ENCODE measurements around the gene MTIF2. TPM values are rescaled to one million over a fixed set of nuclear protein-coding genes. Genes with fewer than 3 reads are reported as not detected.
"Not testable (repeated sequence)": the region's sequence is repeated elsewhere in the genome, so short reads cannot be mapped to it uniquely, and the experiment has no call there.

Gene MTIF2
- total and polyA plus RNA-seq, 2 donors (not counting 3 experiments of a cell fraction or from before 2014, with no cell fraction given): 9.3 to 26.9 TPM

DNA sequence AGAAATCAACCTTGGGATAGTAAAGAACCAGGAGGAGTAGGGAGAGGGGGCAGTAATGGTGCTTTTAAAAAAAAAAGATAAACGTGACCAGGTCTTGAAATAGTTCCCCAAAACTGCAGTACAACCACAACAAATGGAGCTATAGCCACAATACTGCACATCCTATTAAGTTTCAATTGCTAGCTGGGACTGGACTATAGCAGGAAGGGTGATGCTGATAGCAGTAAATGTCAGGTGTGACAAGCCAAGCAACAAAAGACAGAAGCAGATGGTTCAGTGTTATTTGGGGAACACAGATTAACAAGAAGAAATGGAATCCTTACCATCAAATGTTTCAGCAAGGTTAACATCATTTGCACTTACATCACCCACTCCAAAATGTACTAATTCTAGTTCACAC, 26.4 kb downstream of the MTIF2 start:
- no peak overlapping the region for H3K9ac ChIP-seq (replicated peaks; ENCODE audit: extremely low read depth, insufficient read depth, low read length)
- no peaks in the 10 kb centered on the region for H4K20me1 ChIP-seq (replicated peaks; ENCODE audit: control insufficient read depth, extremely low read depth, insufficient read depth, low read length)
- no peak for FAIRE-seq
- H2AFZ ChIP-seq (ENCODE audit: low read depth, low read length): no peak overlapping the region
- no TSS peak for BruUV-seq (replicated peaks)
- dilution Hi-C loops (cut with MboI; ENCODE audit: extremely low pct_ligation_motif_present, low sequenced_read_pairs) (no loop called here), intact Hi-C loops (cut with micrococcal nuclease) (no loop called here)
- H3K79me2 ChIP-seq (ENCODE audit: control insufficient read depth, insufficient read depth, low read length): no peaks in the 10 kb centered on the region
- CTCF ChIA-PET: no interaction called here
- TF ChIP-seq FOS (IDR thresholded peaks at IDR 0.05; ENCODE audit: borderline replicate concordance, insufficient read depth, low read length): no peak
- TF ChIP-seq, protein P1, sequence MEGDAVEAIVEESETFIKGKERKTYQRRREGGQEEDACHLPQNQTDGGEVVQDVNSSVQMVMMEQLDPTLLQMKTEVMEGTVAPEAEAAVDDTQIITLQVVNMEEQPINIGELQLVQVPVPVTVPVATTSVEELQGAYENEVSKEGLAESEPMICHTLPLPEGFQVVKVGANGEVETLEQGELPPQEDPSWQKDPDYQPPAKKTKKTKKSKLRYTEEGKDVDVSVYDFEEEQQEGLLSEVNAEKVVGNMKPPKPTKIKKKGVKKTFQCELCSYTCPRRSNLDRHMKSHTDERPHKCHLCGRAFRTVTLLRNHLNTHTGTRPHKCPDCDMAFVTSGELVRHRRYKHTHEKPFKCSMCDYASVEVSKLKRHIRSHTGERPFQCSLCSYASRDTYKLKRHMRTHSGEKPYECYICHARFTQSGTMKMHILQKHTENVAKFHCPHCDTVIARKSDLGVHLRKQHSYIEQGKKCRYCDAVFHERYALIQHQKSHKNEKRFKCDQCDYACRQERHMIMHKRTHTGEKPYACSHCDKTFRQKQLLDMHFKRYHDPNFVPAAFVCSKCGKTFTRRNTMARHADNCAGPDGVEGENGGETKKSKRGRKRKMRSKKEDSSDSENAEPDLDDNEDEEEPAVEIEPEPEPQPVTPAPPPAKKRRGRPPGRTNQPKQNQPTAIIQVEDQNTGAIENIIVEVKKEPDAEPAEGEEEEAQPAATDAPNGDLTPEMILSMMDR (IDR thresholded peaks at IDR 0.05; ENCODE audit: extremely low read depth in 1 of 2, insufficient read depth in 1 of 2, low read depth in 1 of 2, low read length in 2 of 2): no peak
- TF ChIP-seq GATA2 (IDR thresholded peaks at IDR 0.05; ENCODE audit: insufficient read depth, insufficient read length, low read depth, low read length): no peak
- no peak for TF ChIP-seq POLR2A (IDR thresholded peaks at IDR 0.05; ENCODE audit: low read depth, low read length)
- TF ChIP-seq, protein P2, sequence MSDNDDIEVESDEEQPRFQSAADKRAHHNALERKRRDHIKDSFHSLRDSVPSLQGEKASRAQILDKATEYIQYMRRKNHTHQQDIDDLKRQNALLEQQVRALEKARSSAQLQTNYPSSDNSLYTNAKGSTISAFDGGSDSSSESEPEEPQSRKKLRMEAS (IDR thresholded peaks at IDR 0.05; ENCODE audit: insufficient read depth, insufficient read length): no peak
- TF ChIP-seq JUN (IDR thresholded peaks at IDR 0.05; ENCODE audit: borderline replicate concordance, insufficient read depth, insufficient read length, low read depth): no peak
- no peak for TF ChIP-seq MYC (IDR thresholded peaks at IDR 0.05; ENCODE audit: low read depth, low read length)
- no peak for TF ChIP-seq POLR2AphosphoS5 (IDR thresholded peaks at IDR 0.05; ENCODE audit: insufficient read depth, low read depth, low read length)
- TF ChIP-seq EZH2 (IDR thresholded peaks at IDR 0.05; ENCODE audit: borderline replicate concordance, low read depth, low read length, severe bottlenecking): no peak
- no peaks in the 10 kb centered on the region for H3K4me1 ChIP-seq (ENCODE audit: control insufficient read depth, extremely low read depth, insufficient read depth, low read length)
- H3K27ac ChIP-seq (ENCODE audit: insufficient read depth, low read depth, low read length): no peak overlapping the region
- H3K4me3 ChIP-seq (replicated peaks in 1 of 3; ENCODE audit: insufficient read depth in 1 of 3, low read depth in 1 of 3, low read length in 3 of 3): no peak overlapping the region
- no peaks in the 10 kb centered on the region for H3K27me3 ChIP-seq (ENCODE audit: control insufficient read depth in 2 of 2, insufficient read depth in 2 of 2, low read length in 2 of 2)
- H3K36me3 ChIP-seq (ENCODE audit: control insufficient read depth in 2 of 2, extremely low read depth in 1 of 2, insufficient read depth in 2 of 2, low read length in 2 of 2): peaks cover 0 to 3% of the 10 kb centered on the region in 2 experiments
- POLR2A ChIA-PET: no interaction called here
- no peak for DNase-seq (ENCODE audit: low read depth, low spot score)
- H3K4me2 ChIP-seq (ENCODE audit: insufficient read depth, low read length): no peak overlapping the region
- H3K9me1 ChIP-seq (replicated peaks; ENCODE audit: control insufficient read depth, extremely low read depth, insufficient read depth, low read length): no peaks in the 10 kb centered on the region
- H3K9me3 ChIP-seq (replicated peaks; ENCODE audit: control insufficient read depth, insufficient read depth, low read length): no peaks in the 10 kb centered on the region

DNA sequence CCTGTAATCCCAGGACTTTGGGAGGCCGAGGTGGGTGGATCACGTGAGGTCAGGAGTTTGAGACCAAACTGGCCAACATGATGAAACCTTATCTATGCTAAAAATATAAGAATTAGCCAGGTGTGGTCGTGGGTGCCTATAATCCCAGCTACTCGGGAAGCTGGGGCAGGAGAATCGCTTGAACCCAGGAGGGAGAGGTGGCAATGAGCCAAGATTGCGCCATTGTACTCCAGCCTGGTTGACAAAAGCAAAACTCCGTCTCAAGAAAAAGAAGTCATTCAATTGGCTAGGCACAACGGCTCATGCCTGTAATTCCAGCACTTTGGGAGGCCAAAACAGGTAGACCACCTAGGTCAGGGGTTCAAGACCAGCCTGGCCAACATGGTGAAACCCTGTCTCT, 27.4 kb downstream of the MTIF2 start:
- H3K4me1 ChIP-seq (ENCODE audit: control insufficient read depth, extremely low read depth, insufficient read depth, low read length); H3K36me3 ChIP-seq (ENCODE audit: control insufficient read depth in 2 of 2, extremely low read depth in 1 of 2, insufficient read depth in 2 of 2, low read length in 2 of 2); intact Hi-C loops (cut with micrococcal nuclease); H3K27ac ChIP-seq (ENCODE audit: insufficient read depth, low read depth, low read length); H3K9ac ChIP-seq (replicated peaks; ENCODE audit: extremely low read depth, insufficient read depth, low read length); DNase-seq (ENCODE audit: low read depth, low spot score); dilution Hi-C loops (cut with MboI; ENCODE audit: extremely low pct_ligation_motif_present, low sequenced_read_pairs); CTCF ChIA-PET; H2AFZ ChIP-seq (ENCODE audit: low read depth, low read length); H3K9me3 ChIP-seq (replicated peaks; ENCODE audit: control insufficient read depth, insufficient read depth, low read length); H3K9me1 ChIP-seq (replicated peaks; ENCODE audit: control insufficient read depth, extremely low read depth, insufficient read depth, low read length); H3K4me2 ChIP-seq (ENCODE audit: insufficient read depth, low read length); H3K79me2 ChIP-seq (ENCODE audit: control insufficient read depth, insufficient read depth, low read length); POLR2A ChIA-PET; H3K27me3 ChIP-seq (ENCODE audit: control insufficient read depth in 2 of 2, insufficient read depth in 2 of 2, low read length in 2 of 2); H4K20me1 ChIP-seq (replicated peaks; ENCODE audit: control insufficient read depth, extremely low read depth, insufficient read depth, low read length); H3K4me3 ChIP-seq (replicated peaks in 1 of 3; ENCODE audit: insufficient read depth in 1 of 3, low read depth in 1 of 3, low read length in 3 of 3); BruUV-seq (replicated peaks); FAIRE-seq: not testable (repeated sequence)
